ENCODE results near the gene NCAN.

The NCAN gene

DNA sequence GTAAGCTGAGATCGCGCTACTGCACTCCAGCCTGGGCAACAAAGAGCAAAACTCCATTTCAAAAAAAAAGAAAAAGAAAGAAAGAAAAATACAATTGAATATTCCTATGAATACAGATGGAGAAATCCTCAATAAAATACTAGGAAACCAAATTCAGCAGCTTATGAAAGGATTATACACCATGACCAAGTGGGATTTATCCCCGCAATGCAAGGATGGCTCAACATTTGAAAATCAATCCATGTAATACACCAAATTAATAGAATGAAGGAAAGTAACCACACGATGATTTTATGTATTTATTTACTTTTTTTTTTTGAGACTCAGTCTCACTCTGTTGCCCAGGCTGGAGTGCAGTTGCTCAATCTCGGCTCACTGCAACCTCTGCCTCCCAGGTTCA is 80.8 kb downstream of the NCAN start:
- no peak for DNase-seq (ENCODE audit: low spot score)
- no peak for TF ChIP-seq CTCF (IDR thresholded peaks at IDR 0.05; ENCODE audit: extremely low read depth, missing control alignments)

GRCh38 chr19:19294914-19295313 is 83.2 kb downstream of the NCAN start:
- DNase-seq (ENCODE audit: low spot score) = no peak
- no peak for TF ChIP-seq CTCF (IDR thresholded peaks at IDR 0.05; ENCODE audit: extremely low read depth, missing control alignments)

- TF ChIP-seq CTCF (IDR thresholded peaks at IDR 0.05; ENCODE audit: extremely low read depth, missing control alignments) = no peak
- DNase-seq (ENCODE audit: low spot score) = no peak
Observed at GRCh38 chr19:19296953-19297689, 85.4 kb downstream of the NCAN start.

- no peak for DNase-seq (ENCODE audit: low spot score)
- no peak for TF ChIP-seq CTCF (IDR thresholded peaks at IDR 0.05; ENCODE audit: extremely low read depth, missing control alignments)
Observed at GRCh38 chr19:19297759-19298158, 86.0 kb downstream of the NCAN start.

DNA sequence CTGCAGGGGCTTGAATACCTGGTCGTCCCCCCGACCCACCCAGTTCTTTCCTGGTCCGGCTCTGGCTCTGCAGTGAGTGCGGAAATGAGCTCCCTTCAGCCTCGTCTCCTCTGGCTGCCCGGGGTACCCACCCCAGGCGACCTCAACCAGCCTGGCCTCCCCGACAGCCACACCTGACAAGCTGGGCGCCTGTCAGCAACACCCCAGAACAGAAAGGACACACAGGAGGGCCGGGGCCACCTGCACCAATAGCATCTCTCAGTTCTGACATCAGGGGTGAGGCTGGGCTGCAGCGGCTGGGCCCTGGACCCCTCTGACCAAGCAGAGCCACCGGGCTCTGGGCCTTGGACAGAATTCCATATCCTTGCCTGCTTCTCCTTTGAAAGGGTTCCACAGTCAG is 88.9 kb downstream of the NCAN start:
- TF ChIP-seq CTCF (IDR thresholded peaks at IDR 0.05; ENCODE audit: extremely low read depth, missing control alignments) = no peak
- DNase-seq (ENCODE audit: low spot score) = no peak
